ENCODE measurements around the gene ABCA3.

ABCA3 gene

DNA sequence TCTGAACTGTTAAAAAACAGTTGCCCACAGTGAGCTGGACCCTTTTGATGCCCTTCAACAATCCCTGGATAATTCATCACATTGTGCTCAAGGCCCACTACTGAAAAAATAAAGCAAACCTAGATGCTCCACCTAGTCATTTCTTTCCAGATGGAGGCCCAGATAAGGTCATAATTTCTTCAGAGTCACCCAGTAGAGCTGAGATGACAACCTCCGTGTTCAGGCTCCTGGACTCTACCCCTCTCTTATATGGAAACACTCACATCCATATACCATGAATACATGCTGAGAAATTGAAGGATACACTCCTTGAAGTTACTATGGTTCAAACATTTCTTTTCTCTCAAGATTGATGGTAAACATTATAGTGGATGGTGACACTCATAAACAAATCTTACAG lies 2.7 kb upstream of the ABCA3 start:
- no peak for DNase-seq

DNA sequence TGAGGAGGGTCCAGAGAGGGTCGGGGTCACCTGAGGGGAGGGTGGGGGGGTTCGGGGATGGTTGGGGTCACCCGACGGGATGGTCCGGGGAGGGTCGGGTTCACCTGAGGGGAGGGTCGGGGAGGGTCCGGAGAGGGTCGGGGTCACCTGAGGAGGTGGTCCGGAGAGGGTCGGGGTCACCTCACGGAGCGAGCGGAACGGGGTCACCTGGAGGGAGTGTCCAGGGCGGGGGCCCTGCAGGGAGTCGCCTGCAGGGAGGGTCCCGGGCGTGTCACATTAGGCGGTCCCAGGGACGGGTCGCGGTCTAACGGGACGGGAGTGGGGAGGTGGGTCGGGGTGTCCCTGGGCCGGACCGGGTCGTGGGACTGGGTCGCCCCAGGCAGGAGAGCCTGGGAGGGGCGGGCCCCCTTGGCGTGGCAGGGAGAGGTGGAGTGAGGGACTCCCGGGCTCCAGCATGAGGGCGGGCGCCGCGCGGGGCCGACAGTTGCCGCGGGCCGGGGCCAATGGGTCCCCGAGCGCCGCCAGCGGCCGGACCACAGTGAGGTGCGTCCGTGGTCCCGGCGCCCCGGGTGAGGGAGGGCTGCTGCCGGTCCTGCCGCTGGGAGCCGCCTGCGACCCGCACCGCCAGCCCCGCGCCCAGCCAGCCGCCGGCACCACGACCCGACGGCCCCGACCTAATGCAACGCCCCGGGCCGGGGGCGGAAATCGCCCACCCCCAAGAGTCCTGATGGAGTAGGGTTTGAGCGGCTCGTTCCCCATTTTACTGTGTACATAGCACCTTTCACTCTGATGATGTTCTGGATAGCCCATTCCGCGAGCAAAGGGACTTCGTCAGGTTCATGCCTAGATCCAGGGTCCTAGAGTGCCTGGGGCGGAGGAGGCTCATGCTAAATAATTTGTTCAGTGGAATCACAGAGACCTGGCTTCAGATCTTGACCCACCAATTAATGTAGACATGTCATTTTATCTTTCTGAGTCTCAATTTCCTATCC lies 1.2 kb upstream of the ABCA3 start:
- DNase-seq, result no peak

- DNase-seq, result peak; percentile 37
Observed at GRCh38 chr16:2339521-2340484, 725 bp downstream of the ABCA3 start.

DNA sequence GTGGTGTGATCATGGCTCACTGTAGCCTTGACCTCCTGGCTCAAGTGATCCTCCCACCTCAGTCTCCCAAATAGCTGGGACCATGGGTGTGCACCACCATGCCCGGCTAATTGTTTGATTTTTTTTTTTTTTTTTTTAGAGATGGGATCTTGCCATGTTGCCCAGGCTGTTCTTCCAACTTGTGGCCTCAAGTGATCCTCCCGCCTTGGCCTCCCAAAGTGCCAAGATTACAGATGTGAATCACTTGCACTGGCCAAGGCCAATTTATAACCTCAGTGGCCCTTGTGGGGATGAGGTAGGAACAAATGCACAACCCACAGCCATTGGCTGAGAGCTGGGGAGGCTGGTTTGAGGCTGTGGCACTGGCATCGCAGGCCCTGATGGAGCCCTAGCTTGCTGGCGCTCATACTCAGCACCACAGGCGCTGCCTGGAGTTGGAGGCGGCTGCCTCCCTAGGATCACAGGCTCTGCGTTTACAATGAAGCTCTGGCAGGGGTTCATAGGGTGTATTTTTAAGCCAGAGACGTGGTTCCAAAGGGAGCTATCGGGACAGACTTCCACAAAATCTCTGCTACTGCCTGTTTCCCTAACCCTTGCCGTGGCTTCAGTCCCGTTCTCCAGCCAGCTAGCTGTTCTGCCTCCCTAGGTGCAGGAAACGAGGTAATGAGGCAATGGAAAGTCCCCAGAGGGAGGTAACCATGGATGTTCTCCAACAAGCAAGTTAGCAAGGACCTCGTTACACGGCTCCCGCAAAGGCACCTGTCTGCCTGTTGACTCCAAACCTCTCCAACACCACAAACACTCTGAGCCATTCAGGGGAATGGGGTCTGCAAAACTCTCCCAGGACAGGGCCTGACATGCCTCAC lies 2.9 kb downstream of the ABCA3 start:
- no peak for DNase-seq

DNA sequence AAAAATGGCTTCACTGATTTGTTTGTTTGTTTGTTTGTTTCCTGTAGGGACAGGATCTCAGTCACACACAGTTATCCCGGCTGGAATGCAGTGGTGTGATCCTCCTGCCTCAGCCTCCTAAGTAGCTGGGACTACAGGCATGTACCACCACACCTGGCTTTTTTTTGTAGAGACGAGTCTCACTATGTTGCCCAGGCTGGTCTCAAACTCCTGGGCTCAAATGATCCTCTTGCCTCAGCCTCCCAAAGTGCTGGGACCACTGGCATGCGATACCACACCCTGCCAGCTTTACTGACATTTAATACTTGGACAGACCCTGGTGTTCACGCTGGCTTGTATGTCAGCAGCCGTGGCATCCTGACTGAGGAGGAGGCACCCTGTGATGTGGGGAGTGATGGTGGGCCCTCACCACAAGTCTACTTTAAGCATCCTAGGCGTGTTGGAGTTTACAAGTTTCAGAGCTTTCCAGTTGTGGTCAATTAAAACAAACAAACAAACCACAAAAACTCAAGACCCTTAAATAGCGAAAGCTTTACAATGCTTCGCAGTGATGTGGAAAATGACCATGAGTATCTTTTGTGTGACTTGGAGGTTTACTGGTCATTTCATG lies 5.1 kb downstream of the ABCA3 start:
- no peak for DNase-seq

DNA sequence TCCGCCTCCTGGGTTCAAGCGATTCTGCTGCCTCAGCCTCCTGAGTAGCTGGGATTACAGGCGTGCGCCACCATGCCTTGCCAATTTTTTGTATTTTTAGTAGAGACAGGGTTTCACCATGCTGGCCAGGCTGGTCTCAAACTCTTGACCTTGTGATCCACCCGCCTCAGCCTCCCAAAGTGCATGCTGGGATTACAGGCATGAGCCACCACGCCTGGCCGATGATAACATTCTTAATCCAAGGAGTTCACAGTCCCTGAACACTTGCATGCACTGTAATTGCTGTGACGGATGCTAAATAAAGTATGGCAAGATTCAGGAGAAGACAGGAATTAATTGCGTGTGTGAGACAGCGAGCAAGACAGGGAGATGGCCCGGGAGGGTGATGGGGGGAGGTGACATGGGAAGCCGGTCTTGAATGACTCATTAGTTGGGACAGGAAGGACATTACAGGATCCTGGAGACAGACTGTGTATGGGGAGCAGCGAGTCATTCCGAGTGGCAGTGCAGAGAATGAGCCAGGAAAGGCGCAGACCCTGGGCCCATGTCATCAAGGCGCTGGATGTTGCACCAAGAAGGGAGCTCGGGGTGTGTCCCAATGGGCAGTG lies 6.7 kb downstream of the ABCA3 start:
- DNase-seq, result no peak

DNA sequence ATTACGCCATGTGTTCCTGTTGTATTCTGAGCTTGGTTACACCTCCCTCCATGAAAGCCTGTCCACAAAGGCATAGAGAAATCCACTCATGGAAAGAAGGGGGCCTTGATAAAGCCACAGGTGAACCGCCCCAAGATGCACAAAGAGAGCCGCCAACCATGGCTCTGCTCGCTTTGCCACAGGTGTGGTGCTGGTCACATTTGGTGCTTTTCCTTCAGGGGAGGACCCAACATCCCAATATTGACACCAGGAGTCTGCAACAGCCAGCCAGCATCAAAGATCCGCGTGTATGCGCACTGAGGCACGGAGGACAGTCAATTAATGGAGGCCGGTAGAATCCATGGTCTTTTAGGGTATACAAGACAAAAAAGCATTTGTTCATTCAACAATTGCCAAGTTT lies 7.3 kb downstream of the ABCA3 start:
- DNase-seq, result no peak

DNA sequence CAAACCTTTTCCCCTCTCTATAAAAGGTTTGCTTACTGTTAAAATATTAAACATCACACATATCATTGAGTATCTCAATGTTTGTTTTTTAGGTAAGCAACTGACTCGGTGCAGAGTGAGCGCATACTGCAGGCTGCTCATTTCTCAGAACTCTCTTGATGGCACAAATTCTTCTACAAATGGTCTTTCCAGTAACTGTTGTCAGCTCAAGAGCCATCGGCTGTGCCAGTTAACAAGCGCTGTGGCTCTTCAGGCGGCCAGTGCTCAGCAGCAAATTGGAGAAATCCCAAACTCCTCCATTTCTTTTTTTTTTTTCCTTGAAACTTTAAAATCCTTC lies 8.6 kb downstream of the ABCA3 start:
- no peak for DNase-seq

DNA sequence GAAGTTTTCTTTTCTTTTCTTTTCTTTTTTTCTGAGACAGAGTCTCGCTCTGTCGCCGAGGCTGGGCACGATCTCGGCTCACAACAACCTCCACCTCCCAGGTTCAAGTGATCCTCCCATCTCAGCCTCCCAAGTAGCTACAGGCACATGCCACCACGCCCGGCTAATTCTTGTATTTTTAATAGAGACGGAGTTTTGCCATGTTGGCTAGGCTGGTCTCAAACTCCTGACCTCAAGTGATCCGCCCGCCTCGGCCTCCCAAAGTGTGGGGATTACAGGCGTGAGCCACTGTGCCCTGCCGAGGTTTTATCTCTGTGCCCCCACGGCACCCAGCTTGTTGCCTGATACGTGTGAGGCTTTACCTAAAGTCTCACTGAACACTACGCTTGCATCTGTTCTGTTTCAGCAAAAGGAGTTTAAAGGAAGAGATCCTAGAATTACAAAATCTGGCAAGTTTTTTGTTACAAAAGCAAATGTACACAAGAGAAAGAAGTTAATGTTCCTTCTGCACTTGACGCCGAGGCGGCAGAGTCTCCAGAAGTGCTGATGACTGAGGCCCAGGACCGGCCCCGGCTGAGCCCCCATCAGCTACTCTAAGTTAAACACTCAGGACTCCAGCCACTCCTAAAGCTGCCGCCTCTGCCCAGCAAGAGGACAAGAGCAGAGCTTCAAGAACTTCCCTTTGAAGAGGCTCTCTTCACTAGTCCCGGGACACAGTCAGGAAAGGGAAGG lies 9.2 kb downstream of the ABCA3 start:
- no peak for DNase-seq

GRCh38 chr16:2329532-2329931 lies 11.0 kb downstream of the ABCA3 start:
- no peak for DNase-seq

DNA sequence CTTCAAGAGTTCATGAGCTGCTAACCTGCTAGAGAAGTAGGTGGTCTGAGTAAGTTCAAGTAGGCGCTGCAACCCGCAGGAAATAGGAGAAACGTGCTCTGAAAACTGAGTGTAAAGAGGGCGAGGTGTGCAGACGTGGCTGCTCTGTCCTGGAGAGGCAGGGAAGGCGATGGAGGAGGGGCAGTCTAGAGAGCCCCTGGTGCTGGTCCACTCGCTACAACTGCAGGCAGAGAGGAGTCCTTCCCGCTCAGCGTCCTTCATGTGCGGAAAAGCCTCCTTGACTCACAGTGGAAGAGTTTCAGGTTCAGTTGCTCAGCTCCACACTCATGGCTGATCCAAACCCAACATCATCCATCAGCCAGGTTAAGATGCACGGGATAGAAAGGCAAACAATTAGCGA lies 12.1 kb downstream of the ABCA3 start:
- no peak for DNase-seq

- no peak for DNase-seq
Observed at GRCh38 chr16:2326191-2326590, 14.3 kb downstream of the ABCA3 start.

DNA sequence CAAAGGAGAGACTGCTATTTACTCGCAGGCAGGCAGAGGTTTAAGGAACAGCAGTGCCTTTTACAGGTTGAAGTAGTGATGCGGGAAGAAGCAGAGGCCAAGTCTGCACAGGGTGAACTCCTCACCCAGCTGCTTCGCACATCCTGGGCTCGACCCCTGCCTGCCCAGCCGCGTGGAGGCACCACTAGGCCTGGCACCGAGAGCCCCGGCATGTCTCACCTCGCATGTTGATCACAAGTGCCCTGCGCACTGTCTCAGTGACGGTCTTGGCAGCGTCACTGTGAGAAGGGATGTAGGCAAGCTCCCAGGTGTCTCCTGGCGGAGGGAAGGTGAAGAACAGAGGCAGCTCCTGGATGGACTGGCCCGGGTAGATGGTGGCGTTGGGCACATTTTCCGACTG lies 14.7 kb downstream of the ABCA3 start:
- no peak for DNase-seq

DNA sequence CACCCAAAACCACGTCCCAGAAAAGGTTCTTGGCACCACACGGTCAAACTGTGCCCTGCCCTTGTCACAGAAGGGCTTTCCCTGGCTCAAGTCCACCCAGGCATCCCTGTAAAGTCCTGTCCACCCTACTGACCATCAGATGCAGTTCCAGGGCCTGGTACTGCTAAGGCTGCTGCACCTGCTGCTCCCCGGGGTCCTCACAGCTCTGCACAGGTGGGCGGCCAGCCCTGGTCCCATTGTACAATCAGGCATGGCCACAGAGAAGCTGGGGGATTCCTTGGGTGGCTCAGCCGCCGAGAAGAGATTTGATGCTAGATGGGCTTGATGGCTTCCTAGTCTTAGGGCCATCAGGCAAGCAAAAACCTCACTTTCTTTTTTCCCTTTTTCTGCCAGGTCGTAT lies 15.3 kb downstream of the ABCA3 start:
- DNase-seq, result no peak

GRCh38 chr16:2324296-2324859 lies 16.1 kb downstream of the ABCA3 start:
- no peak for DNase-seq

GRCh38 chr16:2323701-2324100 lies 16.8 kb downstream of the ABCA3 start:
- DNase-seq, result no peak

GRCh38 chr16:2319606-2320005 lies 20.9 kb downstream of the ABCA3 start:
- no peak for DNase-seq

DNA sequence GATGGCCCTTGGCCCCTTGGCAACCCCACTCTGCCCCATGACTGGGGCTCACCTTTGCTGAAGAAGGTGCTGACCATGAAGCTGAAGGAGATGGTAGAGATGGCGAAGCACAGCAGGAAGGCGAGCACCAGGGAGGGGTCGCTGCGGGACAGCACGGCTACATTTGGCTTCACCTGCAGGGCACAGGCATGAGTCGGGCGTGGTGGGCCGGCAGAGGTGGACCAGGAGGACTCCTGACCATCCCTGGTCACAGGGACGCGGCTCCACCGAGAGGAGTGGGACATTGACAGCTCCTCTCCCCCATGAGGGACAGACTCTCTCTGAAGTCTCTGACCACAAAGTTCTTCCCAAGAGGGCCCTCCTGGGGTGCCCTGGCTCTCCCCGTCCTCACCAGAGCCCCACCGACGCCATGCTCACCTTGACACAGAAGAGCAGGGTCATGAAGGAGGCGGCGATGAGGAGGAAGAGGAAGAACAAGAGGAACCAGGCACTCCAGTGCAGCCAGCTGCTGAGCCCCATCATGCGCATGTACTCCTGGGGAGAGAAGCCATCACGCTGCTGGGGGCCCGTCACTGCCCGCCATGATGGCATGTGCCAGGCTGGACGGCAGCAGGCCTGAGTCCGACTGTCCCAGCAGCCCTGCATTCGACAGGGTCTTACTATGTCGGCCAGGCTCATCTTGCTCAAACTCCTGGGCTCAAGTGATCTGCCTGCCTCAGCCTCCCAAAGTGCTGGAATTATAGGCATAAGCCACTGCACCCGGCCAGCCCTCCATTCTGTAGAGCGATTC lies 23.1 kb downstream of the ABCA3 start:
- no peak for DNase-seq

- no peak for DNase-seq
Observed at GRCh38 chr16:2308089-2308962, 32.2 kb downstream of the ABCA3 start.
